Kidney epithelial cell (primary cell): Measurements from ENCODE around the gene TRIO. TPM values are rescaled to one million over a fixed set of nuclear protein-coding genes. Genes with fewer than 3 reads are reported as not detected.

Source experiments
- DNase-seq: peaks from one replicate; pipeline ENCODE4 v3.0.0-alpha.2; 2010; ENCODE audit warnings: low read depth
- H3K27me3 ChIP-seq: 2 replicates; pipeline ENCODE4 v1.6.0; 2011; ENCODE audit warnings: low read length; ENCODE audit not compliant: control insufficient read depth, insufficient read depth
- H3K36me3 ChIP-seq: 2 replicates; pipeline ENCODE4 v1.5.1; 2011; ENCODE audit warnings: low read length; ENCODE audit not compliant: control insufficient read depth, insufficient read depth
- H3K4me3 ChIP-seq: 2 replicates; pipeline ENCODE4 v1.5.1; 2011; ENCODE audit warnings: low read depth, mild to moderate bottlenecking, control low read depth, low read length
- total RNA-seq: library from RNA; depleted of rRNA; stranded (reverse); fragments of >200 nt; gene quantifications from 2 replicates; pipeline ENCODE4 v1.2.3, GENCODE V29; 2015
- TF ChIP-seq, protein P1 (sequence below): IDR thresholded peaks from 2 replicates; pipeline ENCODE4 v1.5.1; 2011; ENCODE audit warnings: mild to moderate bottlenecking, moderate library complexity, low read length, control low read depth, inconsistent platforms; ENCODE audit not compliant: insufficient read depth, poor library complexity, severe bottlenecking

TRIO gene
- total RNA-seq, 1 donor from 2014 or later = 174 TPM

DNA sequence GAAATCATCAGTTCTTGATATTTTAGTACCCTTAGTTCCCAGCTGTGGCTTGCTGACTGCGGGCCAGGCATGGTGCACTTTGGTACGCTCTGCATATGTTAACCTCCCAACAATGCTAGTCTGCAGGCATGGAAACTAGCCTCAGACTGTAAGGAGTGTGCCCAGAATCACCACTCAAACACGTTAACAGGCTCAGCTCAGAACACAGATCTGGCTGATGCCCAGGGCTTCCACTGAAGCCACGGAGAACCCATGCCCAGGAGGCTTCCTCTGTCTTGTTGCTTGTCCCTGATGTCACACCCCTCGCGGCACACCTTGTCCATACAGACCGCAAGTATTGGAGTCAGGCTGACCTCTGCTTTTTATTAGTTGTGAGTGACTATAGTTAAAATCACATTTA lies 251.2 kb downstream of the TRIO start:
- H3K36me3 ChIP-seq = peaks cover 1% of the 10 kb centered on the region

DNA sequence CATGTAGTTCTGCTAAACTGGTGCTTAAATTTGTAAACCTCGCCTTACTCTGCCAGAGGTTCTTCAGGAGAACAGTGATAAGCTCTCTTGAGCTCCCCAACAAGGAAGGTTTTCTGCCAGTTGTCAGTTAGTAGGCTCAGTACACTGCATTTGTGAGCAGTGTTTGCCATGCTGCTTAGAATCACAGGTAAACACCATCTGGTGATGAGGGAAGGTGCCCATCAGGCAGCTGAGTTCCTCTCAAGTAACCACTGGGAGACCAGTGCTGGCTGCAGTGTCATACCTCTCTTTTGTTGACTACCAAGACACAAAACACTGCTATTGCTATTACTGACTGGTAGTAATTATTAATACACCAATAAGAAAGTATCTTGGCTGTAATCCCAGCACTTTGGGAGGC lies 252.3 kb downstream of the TRIO start:
- TF ChIP-seq, protein P1, sequence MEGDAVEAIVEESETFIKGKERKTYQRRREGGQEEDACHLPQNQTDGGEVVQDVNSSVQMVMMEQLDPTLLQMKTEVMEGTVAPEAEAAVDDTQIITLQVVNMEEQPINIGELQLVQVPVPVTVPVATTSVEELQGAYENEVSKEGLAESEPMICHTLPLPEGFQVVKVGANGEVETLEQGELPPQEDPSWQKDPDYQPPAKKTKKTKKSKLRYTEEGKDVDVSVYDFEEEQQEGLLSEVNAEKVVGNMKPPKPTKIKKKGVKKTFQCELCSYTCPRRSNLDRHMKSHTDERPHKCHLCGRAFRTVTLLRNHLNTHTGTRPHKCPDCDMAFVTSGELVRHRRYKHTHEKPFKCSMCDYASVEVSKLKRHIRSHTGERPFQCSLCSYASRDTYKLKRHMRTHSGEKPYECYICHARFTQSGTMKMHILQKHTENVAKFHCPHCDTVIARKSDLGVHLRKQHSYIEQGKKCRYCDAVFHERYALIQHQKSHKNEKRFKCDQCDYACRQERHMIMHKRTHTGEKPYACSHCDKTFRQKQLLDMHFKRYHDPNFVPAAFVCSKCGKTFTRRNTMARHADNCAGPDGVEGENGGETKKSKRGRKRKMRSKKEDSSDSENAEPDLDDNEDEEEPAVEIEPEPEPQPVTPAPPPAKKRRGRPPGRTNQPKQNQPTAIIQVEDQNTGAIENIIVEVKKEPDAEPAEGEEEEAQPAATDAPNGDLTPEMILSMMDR = no peak

More for the DNA sequence above, 251.2 kb downstream of the TRIO start:
- Histone ChIP-seq H3K4me3 (no peak overlapping the region), H3K27me3 (no peaks in the 10 kb centered on the region)
- no peak for DNase-seq
- TF ChIP-seq, protein P1 = no peak

DNA sequence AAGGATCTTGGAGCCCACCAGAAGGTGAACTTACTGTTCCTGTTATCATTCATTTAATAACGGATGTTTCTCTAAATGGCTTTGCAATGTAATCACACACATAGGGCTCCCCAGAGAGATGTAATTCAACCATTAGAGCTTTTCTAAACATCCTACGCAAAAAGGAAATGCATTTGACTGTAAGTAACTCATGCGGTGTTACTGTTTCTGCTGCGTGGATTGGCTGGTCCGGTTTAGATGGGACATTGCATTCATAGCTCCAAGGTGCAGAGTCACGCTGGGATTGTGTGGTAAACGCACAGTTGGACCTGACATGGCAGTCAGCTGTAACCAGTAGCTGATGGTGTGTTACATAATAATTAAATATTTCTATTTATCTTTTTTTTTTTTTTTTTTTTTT lies 252.9 kb downstream of the TRIO start:
- Histone ChIP-seq H3K27me3 (no peaks in the 10 kb centered on the region), H3K4me3 (no peak overlapping the region), H3K36me3 (peaks cover 4% of the 10 kb centered on the region)
- TF ChIP-seq, protein P1 = no peak
- DNase-seq = no peak

More for the DNA sequence above, 252.3 kb downstream of the TRIO start:
- no peak for DNase-seq
- Histone ChIP-seq H3K36me3 (peaks cover 4% of the 10 kb centered on the region), H3K4me3 (no peak overlapping the region), H3K27me3 (no peaks in the 10 kb centered on the region)

DNA sequence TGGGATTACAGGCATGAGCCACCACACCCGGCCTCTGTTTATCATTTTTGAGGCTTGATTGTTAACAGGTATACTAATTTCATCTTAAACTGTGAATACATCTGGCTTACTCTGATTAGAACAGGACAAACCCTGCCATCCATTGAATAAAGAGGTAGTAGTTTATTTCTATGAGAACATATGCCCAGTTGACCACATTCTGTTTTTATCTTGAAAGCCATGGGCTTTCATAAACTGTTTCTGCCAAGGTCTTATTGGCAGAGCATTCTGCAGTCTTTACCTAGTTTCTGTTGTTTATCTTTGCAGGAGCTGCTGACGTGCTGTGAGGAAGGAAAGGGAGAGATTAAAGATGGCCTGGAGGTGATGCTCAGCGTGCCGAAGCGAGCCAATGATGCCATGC lies 253.6 kb downstream of the TRIO start:
- Histone ChIP-seq H3K4me3 (no peak overlapping the region), H3K27me3 (no peaks in the 10 kb centered on the region), H3K36me3 (peaks cover 4% of the 10 kb centered on the region)
- TF ChIP-seq, protein P1 = no peak
- no peak for DNase-seq

- H3K27me3 ChIP-seq = no peaks in the 10 kb centered on the region
- H3K36me3 ChIP-seq = peaks cover 4% of the 10 kb centered on the region
- peak; percentile 70 for DNase-seq
- no peak overlapping the region for H3K4me3 ChIP-seq
- TF ChIP-seq, protein P1 = no peak
Observed at GRCh38 chr5:14397717-14398116, 254.6 kb downstream of the TRIO start.

GRCh38 chr5:14399054-14399692 lies 256.0 kb downstream of the TRIO start:
- Histone ChIP-seq H3K36me3 (peaks cover 4% of the 10 kb centered on the region), H3K27me3 (no peaks in the 10 kb centered on the region), H3K4me3 (no peak overlapping the region)
- no peak for DNase-seq
- TF ChIP-seq, protein P1 = peak; percentile 58
